Measurements from ENCODE around the gene NOTCH3. TPM values are rescaled to one million over a fixed set of nuclear protein-coding genes. Genes with fewer than 3 reads are reported as not detected.

The NOTCH3 gene
- total and polyA plus RNA-seq, 2 of the 8 experiments (the other 6 are each of a cell fraction or from before 2014, with no cell fraction given): 37.5 to 107 TPM

- no peak for TF ChIP-seq CTCF (IDR thresholded peaks at IDR 0.05; ENCODE audit: control extremely low read depth in 1 of 3, insufficient read depth in 1 of 3, low read depth in 1 of 3, low read length in 3 of 3)
- TF ChIP-seq ASH2L (IDR thresholded peaks at IDR 0.05; ENCODE audit: low read length): no peak
- TF ChIP-seq TBP (IDR thresholded peaks at IDR 0.05; ENCODE audit: low read depth, low read length): no peak
- no peak for TF ChIP-seq EP300 (IDR thresholded peaks at IDR 0.05; ENCODE audit: borderline replicate concordance in 1 of 2, low read depth in 2 of 2, low read length in 2 of 2)
- no peak for TF ChIP-seq KDM4A (IDR thresholded peaks at IDR 0.05; ENCODE audit: low read depth, low read length, severe bottlenecking)
- no peak for TF ChIP-seq CTBP2 (IDR thresholded peaks at IDR 0.05; ENCODE audit: borderline replicate concordance, insufficient read depth, insufficient read length, low read length)
- TF ChIP-seq SP4 (IDR thresholded peaks at IDR 0.05; ENCODE audit: low read length): no peak
- TF ChIP-seq SIN3A (conservative IDR thresholded peaks at IDR 0.05 in 1 of 2, IDR thresholded peaks at IDR 0.05 in 1 of 2; ENCODE audit: low read depth in 1 of 2, low read length in 2 of 2): no peak
- TF ChIP-seq RFX5 (IDR thresholded peaks at IDR 0.05; ENCODE audit: borderline replicate concordance, low read depth, low read length): no peak
Observed at GRCh38 chr19:15122331-15123030, 78.3 kb downstream of the NOTCH3 start (continued).

Data from H1 (cell line).